T-helper 9 cell (primary cell): ENCODE measurements around the gene ZNF524.

Experiments used
- DNase-seq: peaks from one replicate; pipeline ENCODE4 v3.0.0-alpha.2; 2020

Gene ZNF524

DNA sequence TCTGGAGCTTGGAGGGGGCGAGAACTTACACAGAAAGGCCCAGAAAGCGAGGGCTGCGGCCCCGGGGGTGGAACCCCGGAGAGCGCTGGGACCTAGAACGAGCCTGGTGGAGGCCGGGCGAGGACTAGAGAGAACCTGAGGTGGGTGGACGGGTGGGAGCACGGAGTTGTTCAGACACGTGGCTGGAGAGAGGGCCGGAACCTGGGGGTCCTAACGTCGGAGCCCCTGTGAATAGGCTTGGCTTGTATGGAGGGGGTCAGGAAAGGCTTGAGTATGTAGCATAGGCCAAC, 43.7 kb downstream of the ZNF524 start:
- DNase-seq = no peak

DNA sequence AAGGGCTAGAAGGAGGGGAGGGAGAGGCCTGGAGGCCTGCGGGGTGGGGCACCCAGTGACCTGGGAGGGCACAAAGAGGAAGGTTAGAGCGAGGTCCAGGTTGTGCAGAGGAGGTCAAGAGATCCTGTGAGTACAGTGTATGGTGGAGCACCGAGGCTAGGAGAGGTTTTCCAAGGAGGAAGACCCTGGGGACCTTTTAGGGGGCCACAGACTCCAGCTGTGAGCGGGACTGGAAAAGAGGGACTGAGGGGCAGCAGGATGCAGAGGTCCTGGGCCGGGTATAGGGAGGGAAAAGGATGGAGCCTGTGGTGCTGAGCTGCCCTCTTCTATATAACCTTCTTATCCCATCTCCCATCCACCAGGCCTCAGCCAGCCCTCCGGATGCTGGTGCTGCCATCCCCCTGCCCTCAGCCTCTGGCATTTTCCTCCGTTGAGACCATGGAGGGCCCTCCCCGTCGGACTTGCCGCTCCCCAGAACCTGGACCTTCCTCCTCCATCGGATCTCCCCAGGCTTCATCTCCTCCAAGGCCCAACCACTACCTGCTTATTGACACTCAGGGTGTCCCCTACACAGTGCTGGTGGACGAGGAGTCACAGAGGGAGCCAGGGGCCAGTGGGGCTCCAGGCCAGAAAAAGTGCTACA, 44.2 kb downstream of the ZNF524 start:
- DNase-seq = no peak

DNA sequence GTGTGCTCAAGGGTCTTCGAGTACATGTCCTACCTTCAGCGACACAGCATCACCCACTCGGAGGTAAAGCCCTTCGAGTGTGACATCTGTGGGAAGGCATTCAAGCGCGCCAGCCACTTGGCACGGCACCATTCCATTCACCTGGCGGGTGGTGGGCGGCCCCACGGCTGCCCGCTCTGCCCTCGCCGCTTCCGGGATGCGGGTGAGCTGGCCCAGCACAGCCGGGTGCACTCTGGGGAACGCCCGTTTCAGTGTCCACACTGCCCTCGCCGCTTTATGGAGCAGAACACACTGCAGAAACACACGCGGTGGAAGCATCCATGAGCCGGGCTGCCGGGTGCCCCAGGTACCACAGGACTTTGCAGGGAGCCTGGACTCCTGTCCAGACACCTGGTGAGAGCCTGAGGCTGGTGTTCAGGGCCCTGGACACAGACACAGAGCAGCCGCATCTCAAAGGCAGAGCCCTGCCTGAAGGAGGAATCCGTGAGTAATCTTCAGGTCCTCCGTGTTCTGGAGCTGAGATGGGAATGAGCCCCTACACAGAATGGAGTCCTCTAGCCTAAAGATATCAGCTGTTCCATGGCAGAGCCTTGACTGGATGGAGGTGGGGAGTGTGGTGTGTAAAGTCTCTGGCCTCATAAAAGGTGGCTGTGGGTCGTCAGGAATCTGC, 44.9 kb downstream of the ZNF524 start:
- DNase-seq = no peak

DNA sequence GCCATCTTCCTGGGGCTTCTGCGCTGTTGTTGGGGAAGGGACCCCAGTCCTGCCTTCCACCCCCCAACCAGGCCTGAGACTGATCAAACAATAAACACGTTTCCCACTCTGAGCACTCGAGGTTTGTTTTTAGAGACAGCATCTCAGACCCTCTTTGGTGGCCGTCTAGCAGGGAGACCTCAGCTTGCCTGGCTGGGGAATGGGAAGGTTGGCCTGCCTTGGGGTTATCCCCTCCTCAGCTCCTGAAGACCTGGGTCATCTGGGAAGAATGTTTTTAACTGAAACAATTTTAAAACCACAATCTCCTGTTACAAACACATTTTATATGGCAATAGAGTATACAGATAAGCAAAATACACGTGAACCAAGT, 45.4 kb downstream of the ZNF524 start:
- no peak for DNase-seq

DNA sequence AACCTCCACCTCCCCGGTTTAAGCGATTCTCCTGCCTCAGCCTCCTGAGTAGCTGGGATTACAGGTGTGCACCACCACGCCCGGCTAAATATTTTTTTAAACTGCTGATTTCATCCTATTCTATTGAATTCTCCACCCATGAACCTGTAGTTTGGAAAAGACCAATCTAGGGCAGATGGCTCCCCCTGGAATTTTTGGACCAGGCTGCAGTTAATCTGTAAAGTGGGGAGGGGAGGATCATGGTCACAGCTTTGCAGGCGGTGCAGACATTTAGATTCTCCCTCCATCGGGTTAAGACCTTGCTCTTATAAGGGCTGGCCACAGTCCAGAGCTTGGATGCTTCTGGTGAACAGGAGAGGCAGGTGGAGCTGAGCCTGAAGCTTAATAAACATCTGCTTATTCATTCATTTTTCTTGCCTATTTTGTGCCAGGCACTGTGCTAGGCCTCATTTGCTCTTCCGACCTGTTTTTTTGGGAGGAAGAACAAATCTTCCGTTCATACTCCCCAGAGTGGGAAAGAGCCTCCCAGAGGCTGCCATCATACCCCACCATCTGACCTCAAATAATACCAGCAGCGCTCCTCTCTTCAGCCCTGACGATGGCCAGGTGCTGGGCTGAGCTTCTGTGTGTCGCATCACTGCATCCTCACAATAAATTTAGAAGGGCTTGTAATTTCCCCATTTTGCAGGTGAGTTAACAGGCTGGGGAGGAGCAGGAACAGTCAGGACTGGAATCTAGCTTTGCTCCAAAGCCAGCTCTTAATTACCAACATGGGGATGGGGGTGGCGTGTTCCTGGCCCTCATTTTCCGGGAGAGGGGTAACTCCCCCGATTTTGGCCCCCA, 47.0 kb downstream of the ZNF524 start:
- DNase-seq = no peak

DNA sequence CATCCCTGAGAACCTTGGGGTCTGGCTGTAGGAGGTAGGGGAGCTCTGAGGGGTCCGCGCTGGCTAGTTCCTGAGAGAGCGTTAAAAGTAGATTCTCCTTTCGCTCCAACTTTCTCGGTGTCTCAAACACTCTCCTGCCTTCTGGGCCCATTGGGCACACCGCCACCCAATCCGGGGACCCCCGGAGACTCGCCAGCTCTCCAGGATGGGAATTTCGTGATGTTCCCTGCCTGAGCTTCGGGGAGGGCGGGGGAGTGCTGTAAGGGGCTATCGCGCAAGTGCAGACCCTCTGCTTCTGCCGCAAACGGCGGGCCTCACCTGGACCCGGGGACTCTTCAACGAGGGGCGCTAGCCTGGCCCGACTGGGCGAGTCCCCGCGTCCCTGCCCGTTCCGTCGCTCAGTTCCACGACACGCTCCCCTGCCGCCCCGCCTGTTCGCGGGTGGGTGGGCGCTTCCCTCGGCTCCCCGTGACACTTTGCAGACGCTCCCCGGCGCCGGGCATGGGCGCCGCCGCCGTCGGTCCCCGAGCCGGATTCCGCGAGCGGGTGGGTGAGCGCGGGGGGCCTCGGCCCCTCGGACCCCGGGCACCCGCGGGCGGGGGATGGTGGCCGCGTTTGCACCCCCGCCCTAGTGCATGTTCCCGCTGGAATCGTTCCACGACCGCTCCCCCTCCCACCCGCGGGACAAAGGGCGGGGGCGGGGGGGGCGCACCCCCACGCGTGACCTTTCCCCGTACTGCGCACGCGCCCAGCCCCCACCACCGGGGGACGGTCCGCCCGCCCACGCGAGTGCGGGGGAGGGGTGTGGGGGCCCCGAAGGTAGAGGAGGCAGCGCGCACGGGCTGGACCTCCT, 47.9 kb downstream of the ZNF524 start, which contains the start of gene CCDC106:
CCDC106 (plus strand) TSS at position 481 of the 853 bp plus-strand sequence. CDS start 835 bp downstream, outside the sequence.
- DNase-seq = no peak

DNA sequence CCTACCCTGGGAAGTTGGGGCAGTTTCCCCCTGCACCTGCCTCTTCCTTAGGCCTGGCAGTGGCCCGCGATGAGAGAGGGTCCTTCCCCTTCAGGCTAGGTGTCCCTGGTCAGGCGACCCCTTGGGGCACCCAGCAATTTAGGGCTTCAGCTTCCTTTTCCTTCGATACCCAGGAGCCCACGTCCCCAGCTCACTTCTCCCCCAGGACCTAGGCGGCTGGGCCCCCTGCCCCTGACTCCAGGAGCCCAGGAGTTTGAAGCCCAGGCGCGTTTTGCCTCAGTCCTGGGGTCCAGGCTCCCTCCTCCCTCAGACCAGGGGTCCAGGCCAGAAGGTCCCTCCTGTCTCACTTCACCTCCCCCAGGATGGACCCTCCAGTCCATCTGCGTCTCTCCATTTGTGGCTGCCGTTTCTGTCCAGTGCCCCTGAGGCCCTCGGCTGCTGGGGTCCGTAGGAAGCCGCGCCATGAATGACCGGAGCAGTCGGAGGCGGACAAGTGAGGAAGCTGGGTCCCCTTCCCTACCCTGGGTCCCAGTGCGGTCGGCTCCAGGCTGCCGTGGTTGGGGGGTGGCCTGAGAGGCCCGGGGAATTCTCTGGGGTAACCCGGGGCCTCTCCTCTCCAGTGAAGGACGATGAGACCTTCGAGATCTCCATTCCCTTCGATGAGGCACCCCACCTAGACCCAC, 48.6 kb downstream of the ZNF524 start:
- DNase-seq = no peak

DNA sequence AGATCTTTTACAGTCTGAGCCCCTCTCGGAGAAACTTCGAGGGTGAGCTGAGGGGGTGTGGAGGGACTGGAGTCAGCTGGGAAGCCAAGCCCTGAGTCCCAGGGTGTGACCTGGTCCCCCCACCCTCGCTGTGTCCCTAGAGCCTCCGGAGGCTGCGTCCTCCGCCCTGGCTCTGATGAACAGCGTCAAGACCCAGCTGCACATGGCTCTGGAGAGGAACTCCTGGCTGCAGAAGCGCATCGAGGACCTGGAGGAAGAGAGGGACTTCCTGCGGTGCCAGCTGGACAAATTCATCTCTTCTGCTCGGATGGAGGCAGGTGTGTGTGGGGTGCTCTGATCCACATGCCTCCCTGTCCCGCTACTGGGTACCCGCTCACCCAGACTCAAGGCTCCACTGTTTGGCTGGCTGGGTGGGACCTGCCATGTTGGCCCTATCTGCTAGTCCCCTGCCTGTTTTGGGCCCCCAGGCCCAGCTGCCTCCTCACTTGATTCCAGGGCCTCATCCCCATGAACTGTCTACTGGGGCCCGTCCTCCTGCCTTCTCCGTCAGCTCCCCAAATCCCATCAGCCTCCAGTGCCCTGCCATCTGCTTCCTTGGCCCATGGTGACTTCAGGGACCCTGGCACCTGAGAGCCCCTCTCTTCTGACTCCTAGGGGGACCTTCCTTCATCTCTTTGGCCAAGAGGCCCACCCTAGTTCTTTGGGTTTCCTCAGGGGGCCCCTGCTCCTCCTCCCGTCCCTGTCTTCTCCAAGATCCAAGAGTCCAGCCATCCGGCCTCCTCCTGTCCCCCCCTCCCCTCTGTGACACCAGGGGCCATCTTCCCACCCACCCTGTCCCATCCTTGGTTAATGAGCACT, 49.4 kb downstream of the ZNF524 start:
- no peak for DNase-seq

DNA sequence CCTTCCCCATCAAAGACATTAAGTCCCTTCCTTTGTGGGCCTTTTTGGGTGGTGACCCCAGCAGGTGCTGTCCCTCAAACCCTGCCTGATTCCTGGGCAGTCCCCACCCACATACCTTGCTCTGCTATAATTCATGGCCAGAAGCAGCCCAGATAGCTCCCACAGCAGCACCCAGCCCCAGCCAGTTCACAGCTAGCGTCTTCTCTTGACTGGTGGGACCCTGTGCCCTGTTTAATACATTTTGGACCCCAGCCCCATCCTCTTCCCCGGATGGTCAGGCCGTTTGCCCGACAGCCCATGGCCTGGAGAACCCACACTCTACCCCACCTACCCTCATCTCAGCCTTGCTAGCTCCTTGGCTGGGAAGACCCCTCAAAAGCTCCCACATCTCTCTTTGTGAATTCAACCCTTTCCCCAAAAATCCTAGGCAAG, 50.1 kb downstream of the ZNF524 start:
- no peak for DNase-seq

DNA sequence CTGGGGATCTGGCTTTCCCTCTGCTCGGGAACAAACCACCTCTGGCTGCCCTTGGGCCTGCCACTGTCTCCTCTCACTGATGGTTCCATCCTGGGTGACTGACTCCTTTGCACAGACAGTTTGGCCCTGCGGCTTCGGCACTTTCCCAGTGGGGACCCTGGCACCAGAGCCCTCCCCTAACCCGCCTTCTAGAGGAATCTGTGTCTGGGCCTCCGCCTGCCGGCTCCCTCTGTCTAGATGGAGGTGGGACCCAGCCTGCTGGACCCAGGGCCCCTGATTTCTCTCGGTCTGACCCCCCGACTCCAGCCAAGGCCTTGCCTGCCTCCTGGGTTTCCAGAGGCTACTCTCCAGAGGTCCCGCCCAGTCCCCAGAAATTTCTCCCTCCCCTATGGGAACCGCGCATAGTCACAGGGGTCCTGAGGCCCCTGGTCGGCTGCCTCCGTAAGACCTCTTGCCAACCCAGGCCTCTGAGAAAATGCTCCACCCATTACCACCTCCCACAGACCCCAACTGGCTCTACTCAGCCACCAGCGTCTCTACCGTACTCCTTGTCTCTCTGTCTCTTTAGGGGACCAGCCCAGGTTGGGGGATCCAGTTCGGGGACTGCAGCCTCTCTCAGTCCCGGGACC, 50.6 kb downstream of the ZNF524 start:
- DNase-seq = no peak

DNA sequence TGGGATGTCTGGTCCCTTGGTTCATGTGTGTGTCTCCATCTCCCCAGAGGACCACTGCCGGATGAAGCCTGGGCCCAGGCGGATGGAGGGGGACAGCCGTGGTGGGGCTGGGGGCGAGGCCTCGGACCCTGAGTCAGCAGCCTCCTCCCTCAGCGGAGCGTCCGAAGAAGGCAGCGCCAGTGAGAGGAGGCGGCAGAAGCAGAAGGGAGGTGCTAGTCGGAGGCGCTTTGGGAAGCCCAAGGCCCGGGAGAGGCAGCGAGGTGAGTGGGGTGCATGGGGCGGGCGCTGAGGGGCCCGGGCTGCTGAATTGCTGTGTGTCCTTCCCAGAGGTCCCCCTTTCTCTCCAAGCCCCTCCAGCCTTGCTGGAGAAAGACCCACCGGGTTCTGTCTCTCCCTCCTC, 51.1 kb downstream of the ZNF524 start:
- no peak for DNase-seq

DNA sequence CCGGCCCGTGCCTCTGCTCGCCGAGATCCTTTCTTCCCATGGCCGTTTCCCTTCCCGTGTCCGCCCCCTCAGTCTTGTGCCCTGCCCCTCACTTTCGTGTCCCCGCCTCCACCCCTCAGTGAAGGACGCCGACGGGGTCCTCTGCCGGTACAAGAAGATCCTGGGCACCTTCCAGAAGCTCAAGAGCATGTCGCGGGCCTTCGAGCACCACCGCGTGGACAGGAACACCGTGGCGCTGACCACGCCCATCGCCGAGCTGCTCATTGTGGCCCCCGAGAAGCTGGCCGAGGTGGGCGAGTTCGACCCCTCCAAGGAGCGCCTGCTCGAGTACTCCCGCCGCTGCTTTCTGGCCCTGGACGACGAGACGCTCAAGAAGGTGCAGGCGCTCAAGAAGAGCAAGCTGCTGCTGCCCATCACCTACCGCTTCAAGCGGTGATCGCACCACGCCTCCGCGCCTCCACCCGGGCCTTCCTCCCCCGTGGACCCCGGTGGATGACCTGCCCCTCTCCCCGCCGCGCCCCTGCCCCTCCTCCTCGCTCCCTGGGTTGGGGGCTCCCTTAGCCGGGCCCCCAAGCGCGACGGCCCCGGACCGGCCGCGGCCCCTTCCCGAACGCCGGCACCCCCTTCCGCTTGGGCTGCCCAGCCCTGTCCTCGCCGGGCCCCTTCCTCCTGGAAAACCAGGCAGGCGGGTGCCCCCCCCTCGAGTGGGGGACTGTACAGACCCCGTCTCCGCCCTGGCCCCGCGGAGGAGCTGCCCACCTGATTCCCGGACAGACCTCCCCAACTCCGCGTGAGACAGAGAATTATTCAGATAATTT, 52.4 kb downstream of the ZNF524 start:
- DNase-seq = no peak
